ENCODE measurements around the gene MYO10.

Gene MYO10

GRCh38 chr5:16693879-16694278 is 242.2 kb downstream of the MYO10 start:
- no peak overlapping the region for H3K4me3 ChIP-seq
- no peak overlapping the region for H3K27ac ChIP-seq
- no peak for DNase-seq (ENCODE audit: low spot score)
- TF ChIP-seq, protein P1, sequence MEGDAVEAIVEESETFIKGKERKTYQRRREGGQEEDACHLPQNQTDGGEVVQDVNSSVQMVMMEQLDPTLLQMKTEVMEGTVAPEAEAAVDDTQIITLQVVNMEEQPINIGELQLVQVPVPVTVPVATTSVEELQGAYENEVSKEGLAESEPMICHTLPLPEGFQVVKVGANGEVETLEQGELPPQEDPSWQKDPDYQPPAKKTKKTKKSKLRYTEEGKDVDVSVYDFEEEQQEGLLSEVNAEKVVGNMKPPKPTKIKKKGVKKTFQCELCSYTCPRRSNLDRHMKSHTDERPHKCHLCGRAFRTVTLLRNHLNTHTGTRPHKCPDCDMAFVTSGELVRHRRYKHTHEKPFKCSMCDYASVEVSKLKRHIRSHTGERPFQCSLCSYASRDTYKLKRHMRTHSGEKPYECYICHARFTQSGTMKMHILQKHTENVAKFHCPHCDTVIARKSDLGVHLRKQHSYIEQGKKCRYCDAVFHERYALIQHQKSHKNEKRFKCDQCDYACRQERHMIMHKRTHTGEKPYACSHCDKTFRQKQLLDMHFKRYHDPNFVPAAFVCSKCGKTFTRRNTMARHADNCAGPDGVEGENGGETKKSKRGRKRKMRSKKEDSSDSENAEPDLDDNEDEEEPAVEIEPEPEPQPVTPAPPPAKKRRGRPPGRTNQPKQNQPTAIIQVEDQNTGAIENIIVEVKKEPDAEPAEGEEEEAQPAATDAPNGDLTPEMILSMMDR (IDR thresholded peaks at IDR 0.05): no peak

- TF ChIP-seq, protein P1 (IDR thresholded peaks at IDR 0.05): no peak
- Histone ChIP-seq H3K4me3 (no peak overlapping the region), H3K27ac (no peak overlapping the region)
- DNase-seq (ENCODE audit: low spot score): no peak
These were observed 244.4 kb downstream of the MYO10 start for GRCh38 chr5:16691731-16692130.

DNA sequence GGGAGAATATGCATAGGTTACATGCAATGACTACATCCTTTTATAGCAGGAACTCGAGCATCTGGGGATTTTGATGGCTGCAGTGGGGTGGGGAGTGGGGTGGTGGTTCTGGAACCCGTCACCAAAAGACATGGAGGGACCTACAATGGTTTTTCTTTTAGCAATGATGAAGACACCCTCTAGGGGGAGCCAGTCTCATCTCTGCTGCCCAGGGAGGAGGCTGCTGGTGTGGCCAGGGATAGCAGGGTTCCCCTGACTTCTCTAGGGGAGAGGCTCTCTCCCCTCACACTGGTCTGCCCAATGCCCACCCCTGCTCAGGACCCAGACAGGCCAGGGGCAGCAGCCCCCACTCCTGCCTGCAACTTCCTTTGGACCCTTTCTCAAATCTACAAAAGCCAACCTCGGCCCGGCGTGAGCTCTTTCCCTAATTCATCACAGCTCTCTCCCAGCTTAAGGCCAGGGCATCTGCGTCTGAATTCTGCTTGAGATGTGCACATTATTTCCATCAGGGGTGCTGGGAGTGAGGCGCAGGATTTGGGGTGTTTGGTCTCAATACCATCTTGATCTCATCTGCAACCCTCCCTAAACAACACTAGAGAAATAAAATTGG is 245.7 kb downstream of the MYO10 start:
- TF ChIP-seq, protein P1 (IDR thresholded peaks at IDR 0.05): no peak
- DNase-seq (ENCODE audit: low spot score): no peak
- no peak overlapping the region for H3K27ac ChIP-seq
- no peak overlapping the region for H3K4me3 ChIP-seq

DNA sequence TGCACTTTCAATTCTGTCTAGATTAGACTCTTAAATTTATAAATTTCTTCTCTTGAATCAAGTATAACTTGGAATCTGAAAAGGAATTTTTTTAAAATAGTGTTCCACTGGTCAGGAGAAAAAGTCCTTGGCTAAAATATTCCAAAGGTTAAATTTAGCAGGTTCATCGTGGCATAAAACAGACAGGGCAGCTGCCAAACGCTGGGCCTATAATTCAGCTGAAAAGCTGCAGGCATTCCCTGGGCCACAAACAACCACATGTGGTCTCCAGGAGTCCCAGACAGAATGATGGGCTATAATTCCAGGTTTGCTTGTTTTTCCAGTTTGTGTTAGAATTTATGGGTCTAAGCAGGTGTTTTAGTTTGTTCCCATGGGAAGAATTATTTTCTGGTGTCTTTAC is 248.2 kb downstream of the MYO10 start:
- DNase-seq (ENCODE audit: low spot score): no peak
- no peak overlapping the region for H3K27ac ChIP-seq
- no peak overlapping the region for H3K4me3 ChIP-seq
- TF ChIP-seq, protein P1 (IDR thresholded peaks at IDR 0.05): no peak

GRCh38 chr5:16685069-16685468 is 251.0 kb downstream of the MYO10 start:
- DNase-seq (ENCODE audit: low spot score): no peak
- Histone ChIP-seq H3K27ac (no peak overlapping the region), H3K4me3 (no peak overlapping the region)
- TF ChIP-seq, protein P1 (IDR thresholded peaks at IDR 0.05): no peak

DNA sequence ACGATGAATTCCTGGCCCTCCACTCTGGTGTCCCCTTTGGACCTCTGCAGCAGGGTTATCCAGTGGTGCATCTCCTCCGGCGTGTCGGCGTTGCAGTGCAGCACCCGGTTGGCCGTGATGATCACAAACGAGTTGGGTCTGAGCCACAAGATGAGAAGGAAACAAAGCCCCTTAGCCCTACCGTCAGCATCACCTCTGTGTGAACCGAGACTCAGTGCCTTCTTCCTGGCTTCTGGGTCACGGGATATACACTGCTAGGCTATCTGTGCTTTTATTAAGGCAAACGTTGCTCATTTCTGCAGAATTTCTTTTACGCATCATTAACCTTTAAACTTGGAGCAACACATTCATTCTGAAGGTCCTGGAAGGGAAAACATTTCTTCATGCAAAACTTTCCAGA is 254.2 kb downstream of the MYO10 start:
- TF ChIP-seq, protein P1 (IDR thresholded peaks at IDR 0.05): no peak
- no peak overlapping the region for H3K4me3 ChIP-seq

GRCh38 chr5:16679863-16680262 is 256.2 kb downstream of the MYO10 start:
- H3K27ac ChIP-seq: no peak overlapping the region
- TF ChIP-seq, protein P1 (IDR thresholded peaks at IDR 0.05): no peak
- H3K4me3 ChIP-seq: no peak overlapping the region
- DNase-seq (ENCODE audit: low spot score): no peak

More for the DNA sequence above, 254.2 kb downstream of the MYO10 start:
- DNase-seq (ENCODE audit: low spot score): no peak
- H3K27ac ChIP-seq: no peak overlapping the region
